Activated CD4-positive, alpha-beta T cell treated with anti-CD3 and anti-CD28 coated beads, Interleukin-2, amount 50 U/mL, for 24 hours (primary cell): ENCODE measurements around the gene CPT2.
"Not testable (repeated sequence)": the region's sequence is repeated elsewhere in the genome, so short reads cannot be mapped to it uniquely, and the experiment has no call there.

Source experiments
- DNase-seq, 2 donors: peaks; one replicate each; pipeline ENCODE4 v3.0.0-alpha.2; 2020; ENCODE audit warnings: low read depth in 1 of 2, low spot score in 1 of 2

The CPT2 gene

DNA sequence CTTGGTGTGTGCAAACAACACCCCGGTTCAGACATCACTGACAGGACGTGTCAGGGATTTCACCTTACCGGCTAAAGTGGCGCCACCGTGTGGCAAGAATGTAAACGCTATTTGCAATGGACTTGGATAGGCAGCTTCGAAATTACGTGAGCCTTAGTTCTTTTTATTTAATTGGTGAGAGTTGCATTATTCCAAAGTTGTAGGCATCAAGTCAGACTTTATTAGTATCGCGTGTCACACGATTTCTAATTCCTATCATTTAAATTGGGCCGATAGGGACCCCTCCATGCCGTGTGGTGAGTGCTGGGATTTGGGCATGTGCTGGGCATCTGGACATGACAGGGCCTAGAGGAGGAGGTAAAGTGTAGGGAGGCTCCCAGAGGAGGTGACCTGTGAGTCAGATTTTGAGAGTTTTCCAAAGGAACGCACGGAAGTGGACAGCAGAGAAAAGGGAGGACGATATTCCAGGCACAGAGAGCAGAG lies 14.5 kb upstream of the CPT2 start:
- peak; percentile 60 to 70 for DNase-seq

DNA sequence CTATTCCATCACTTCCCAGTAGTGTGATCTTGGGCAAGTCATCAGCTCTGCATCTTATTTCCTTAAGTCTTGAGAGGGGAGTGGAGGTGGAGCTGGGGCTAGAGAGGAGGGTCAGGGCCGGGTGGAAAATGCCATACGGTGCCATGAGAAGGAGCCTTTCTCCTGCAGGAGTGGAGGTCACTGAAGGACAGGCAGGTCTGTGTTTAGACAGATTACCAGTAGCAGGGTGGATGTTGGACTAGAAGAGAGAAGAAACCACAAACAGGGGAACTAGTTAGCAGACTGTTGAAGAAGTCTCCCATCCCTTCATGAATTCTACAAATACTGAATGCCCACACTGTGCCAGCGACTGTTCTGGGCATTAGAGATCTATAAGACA lies 13.9 kb upstream of the CPT2 start:
- DNase-seq = no peak

DNA sequence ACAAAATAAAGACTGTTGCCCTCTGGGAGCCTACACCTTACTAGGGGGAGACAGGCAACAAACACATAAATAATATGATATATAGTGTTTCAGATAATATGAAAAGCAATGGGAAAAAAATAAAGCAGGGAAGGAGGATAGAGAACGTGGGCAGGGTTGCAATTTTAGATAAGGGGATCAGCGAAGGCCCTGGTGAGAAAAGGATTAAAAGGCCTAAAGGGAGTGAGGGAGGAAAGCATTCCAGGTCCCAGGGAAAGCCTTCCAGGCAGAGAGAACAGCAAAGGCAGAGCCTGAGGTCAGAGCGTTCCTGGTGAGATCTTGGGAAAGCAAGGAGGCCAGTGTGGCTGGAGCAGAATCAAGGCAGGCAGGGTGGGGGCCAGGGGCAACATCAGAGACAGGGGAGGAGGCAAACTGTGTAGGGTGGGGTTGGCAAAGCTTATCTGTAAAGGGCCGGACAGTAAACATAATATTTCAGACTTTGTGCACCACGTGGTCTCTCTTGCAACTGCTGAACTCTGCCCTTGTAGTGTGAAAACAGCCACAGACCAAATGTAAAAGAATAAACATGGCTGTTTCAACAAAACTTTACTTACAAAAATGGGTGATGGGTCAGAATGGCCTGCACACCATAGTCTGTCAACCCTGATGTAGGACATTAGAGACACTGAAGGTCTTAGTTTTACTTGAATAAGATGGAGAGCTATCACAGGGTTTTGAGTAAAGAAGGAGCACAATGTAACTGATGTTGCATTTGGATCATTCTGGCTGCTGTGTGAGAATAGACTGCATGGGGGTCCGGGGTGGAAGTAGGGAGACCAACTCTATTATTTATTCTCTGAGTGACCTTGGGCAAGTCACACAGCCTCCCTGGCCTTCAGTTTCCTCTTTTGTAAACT lies 13.3 kb upstream of the CPT2 start:
- DNase-seq = no peak

DNA sequence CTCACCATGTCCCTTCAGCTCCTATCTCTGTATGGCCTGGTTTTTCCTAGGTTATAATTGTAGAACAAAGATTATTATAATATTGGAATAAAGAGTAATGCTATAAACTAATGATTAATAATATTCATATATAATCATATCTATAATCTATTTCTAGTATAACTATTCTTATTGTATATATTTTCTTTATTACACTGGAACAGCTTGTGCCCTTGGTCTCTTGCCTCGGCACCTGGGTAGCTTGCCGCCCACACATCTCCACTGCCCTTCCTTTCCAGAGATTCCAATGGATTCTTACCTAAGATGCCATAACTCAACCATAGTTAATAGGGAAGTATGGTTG lies 10.7 kb upstream of the CPT2 start:
- not testable (repeated sequence) for DNase-seq

- no peak for DNase-seq
Measured at GRCh38 chr1:53186533-53186932, 10.1 kb upstream of the CPT2 start.

- no peak for DNase-seq
Measured at GRCh38 chr1:53187401-53187800, 9.2 kb upstream of the CPT2 start.

DNA sequence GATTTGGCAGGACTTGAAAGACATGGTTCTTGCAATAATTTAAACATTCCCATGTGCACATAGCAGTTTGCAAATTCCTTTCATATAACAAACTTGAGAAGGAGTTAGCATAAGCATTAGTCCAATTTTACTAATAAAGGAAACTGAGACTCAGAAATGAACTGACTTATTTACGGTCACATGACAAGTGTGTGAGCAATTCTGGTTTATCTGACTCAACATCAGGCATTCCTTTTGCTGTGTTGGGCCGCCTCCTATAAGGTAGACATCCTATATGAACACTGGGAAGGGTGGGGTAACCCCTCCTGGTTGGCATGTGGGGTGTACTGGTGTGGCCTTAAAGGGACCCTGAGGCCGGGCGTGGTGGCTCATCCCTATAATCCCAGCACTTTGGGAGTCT lies 8.5 kb upstream of the CPT2 start:
- DNase-seq = no peak

GRCh38 chr1:53189061-53189460 lies 7.6 kb upstream of the CPT2 start:
- DNase-seq = no peak

GRCh38 chr1:53190210-53190611 lies 6.4 kb upstream of the CPT2 start:
- no peak for DNase-seq

DNA sequence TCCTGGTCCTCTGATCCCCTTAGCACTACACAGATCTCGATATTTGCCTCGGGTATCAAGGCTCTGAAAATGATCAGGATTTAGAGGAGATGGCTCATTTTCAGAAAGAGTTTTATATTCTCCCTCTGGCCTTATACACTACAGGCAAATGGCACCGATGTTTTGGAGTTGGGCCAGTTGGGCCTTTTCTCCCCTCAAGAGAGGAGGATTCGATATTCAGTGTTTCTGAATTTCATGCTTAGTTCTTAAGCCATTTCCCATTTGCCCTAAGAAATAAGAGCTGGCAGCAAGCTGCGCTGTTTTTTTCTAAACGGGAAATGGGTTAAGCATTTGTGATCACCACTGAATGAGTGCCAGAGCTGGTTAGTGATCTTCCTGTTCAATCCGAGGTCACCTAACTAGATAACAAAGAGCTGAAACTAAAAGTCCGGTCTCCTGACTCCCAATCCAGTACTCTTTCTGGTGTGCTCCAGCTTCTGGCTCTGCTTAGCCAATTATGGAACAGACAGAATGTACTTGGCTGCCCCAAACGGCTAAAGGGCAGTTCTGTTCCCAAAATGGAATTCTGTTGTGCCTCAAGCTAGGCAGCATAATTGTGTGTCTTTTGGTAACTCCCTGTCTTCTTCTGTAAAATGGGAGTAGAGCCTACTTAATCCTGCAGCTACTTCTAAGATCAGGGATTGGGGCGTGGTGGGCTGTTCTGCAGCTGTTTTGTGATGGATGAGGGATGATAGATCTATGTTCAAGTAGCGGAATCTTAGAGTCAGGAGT lies 1.2 kb upstream of the CPT2 start:
- no peak for DNase-seq

- DNase-seq = no peak
Measured at GRCh38 chr1:53196017-53196484, 573 bp upstream of the CPT2 start.

DNA sequence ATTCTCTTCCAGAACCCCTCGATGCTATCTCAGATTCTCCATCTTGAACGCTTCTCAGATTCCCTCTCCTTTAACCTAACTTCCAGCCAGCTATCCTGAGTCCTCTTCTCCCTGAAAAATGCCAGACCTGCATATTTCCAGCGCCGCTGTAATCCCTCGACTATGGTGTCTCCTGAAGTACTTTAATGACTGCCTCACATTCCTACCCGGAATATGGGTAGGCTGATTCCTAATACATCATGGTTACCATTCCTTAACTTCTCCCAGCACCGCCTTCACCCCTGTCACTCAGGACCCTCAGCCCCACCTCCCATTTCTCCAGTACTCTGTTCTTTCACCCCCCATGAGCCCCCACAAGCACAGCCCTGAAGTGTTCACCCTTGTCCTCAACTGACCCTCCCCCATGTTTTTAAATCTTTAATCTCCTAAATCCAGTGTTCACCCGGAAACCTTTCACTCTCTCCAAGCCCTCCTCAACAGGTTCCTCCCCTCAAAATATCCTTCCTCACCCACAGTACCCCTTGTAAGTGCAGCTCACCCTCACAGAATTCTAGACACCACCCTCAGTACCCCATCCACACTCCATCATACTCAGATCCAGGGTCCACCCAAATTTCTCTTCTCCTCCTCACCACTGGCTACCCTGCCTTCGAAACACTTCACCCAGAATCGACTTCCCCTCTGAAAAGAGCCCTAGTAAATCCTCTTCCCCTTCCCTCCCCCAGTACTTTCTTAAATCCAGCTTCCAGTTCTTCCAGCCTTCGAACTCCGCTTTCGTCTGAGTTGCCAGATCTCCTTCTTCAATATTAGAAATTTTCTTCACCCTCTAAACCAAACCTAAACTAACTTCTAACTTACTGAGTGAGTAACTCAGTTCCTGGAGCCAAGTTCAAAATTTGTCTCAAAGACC lies 922 bp downstream of the CPT2 start:
- no peak for DNase-seq

DNA sequence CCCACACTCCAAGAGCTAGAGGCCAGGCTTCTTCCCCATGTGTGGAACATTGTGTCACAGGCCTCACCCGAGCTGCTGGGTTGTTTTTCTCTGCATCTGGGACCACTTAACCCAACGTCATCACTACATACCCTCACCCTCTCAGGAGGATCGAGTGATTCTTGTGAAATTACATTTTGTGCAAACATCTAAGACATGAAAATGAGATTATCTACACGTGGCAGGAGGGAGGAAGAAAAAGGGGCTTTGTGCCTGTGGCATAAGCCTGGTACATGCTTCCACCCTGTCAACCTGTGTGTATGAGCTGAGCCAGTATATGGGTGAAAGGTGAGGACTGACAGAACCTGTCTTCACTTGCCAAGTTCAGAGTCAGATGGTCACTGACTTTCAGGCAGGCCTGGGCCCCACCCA lies 1.6 kb downstream of the CPT2 start:
- no peak for DNase-seq

GRCh38 chr1:53203466-53203865 lies 6.8 kb downstream of the CPT2 start:
- DNase-seq = no peak

GRCh38 chr1:53205496-53205895 lies 8.9 kb downstream of the CPT2 start:
- DNase-seq = not testable (repeated sequence)

- DNase-seq = not testable (repeated sequence)
Measured at GRCh38 chr1:53206083-53206685, 9.6 kb downstream of the CPT2 start.

DNA sequence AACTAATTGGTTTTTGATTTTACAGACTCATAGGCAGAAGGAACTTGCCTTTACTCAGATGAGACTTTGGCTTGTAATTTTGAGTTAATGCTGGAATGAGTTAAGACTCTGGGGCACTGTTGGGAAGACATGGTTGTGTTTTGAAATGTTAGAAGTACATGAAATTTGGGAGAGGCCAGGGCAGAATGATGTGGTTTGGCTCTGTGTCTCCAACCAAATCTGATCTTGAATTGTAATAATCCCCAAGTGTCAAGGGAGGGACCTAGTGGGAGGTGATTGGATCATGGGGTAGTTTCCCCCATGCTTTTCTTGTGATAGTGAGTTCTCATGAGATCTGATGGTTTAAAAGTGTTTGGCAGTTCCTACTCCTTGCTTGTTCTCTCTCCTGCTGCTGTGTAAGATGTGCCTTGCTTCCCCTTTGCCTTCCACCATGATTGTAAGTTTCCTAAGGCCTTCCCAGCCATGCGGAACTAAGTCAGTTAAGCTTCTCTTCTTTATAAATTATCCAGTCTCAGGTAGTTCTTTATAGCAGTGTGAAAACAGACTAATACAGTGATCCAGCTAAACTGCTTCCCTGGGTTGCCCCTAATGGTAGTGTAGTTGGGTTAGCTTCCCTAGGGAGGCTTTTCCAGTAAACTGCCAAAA lies 10.2 kb downstream of the CPT2 start:
- no peak for DNase-seq

- no peak for DNase-seq
Measured at GRCh38 chr1:53207726-53208125, 11.1 kb downstream of the CPT2 start.

- DNase-seq = no peak
Measured at GRCh38 chr1:53210352-53210751, 13.7 kb downstream of the CPT2 start.

DNA sequence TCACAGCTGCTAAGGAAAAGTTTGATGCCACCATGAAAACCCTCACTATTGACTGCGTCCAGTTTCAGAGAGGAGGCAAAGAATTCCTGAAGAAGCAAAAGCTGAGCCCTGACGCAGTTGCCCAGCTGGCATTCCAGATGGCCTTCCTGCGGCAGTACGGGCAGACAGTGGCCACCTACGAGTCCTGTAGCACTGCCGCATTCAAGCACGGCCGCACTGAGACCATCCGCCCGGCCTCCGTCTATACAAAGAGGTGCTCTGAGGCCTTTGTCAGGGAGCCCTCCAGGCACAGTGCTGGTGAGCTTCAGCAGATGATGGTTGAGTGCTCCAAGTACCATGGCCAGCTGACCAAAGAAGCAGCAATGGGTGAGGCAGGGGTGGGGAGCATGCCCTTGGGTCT lies 14.3 kb downstream of the CPT2 start:
- no peak for DNase-seq
